ENCODE data around the gene GOLT1B. TPM values are rescaled to one million over a fixed set of nuclear protein-coding genes. Genes with fewer than 3 reads are reported as not detected.

The GOLT1B gene
- total RNA-seq, 1 donor from 2014 or later: 48.6 TPM

- no peak for DNase-seq (ENCODE audit: low spot score)
Observed at GRCh38 chr12:21523148-21523547, 21.6 kb downstream of the GOLT1B start.

- DNase-seq (ENCODE audit: low spot score): no peak
Observed at GRCh38 chr12:21526053-21526452, 24.5 kb downstream of the GOLT1B start, which contains the start of gene SPX. TSS of gene SPX (plus strand) at chr12:21526296. CDS start at chr12:21526473, 177 bp downstream.

GRCh38 chr12:21526721-21527345 lies 25.2 kb downstream of the GOLT1B start:
- DNase-seq (ENCODE audit: low spot score): no peak

GRCh38 chr12:21527451-21528180 lies 26.0 kb downstream of the GOLT1B start:
- peak; percentile 39 for DNase-seq (ENCODE audit: low spot score)

GRCh38 chr12:21528953-21529352 lies 27.4 kb downstream of the GOLT1B start:
- peak; percentile 16 for DNase-seq (ENCODE audit: low spot score)

GRCh38 chr12:21529456-21529855 lies 27.9 kb downstream of the GOLT1B start:
- no peak for DNase-seq (ENCODE audit: low spot score)

GRCh38 chr12:21538061-21538653 lies 36.6 kb downstream of the GOLT1B start:
- DNase-seq (ENCODE audit: low spot score): no peak

- no peak for DNase-seq (ENCODE audit: low spot score)
Observed at GRCh38 chr12:21539797-21540196, 38.2 kb downstream of the GOLT1B start.

- DNase-seq (ENCODE audit: low spot score): no peak
Observed at GRCh38 chr12:21541773-21542172, 40.2 kb downstream of the GOLT1B start.

GRCh38 chr12:21542403-21542802 lies 40.8 kb downstream of the GOLT1B start:
- DNase-seq (ENCODE audit: low spot score): no peak

- DNase-seq (ENCODE audit: low spot score): no peak
Observed at GRCh38 chr12:21543151-21543550, 41.6 kb downstream of the GOLT1B start.

GRCh38 chr12:21545557-21545956 lies 44.0 kb downstream of the GOLT1B start:
- no peak for DNase-seq (ENCODE audit: low spot score)

GRCh38 chr12:21546716-21547115 lies 45.1 kb downstream of the GOLT1B start:
- no peak for DNase-seq (ENCODE audit: low spot score)

- DNase-seq (ENCODE audit: low spot score): no peak
Observed at GRCh38 chr12:21547437-21547836, 45.8 kb downstream of the GOLT1B start.

GRCh38 chr12:21551841-21552465 lies 50.4 kb downstream of the GOLT1B start:
- peak; percentile 87 for DNase-seq (ENCODE audit: low spot score)

GRCh38 chr12:21552635-21553328 lies 51.2 kb downstream of the GOLT1B start:
- peak; percentile 63 for DNase-seq (ENCODE audit: low spot score)

GRCh38 chr12:21553329-21553675 lies 51.7 kb downstream of the GOLT1B start:
- peak; percentile 77 for DNase-seq (ENCODE audit: low spot score)

- DNase-seq (ENCODE audit: low spot score): no peak
Observed at GRCh38 chr12:21558100-21558679, 56.6 kb downstream of the GOLT1B start.

GRCh38 chr12:21559855-21560569 lies 58.4 kb downstream of the GOLT1B start:
- DNase-seq (ENCODE audit: low spot score): no peak

- no peak for DNase-seq (ENCODE audit: low spot score)
Observed at GRCh38 chr12:21561158-21561557, 59.6 kb downstream of the GOLT1B start.

GRCh38 chr12:21562859-21563258 lies 61.3 kb downstream of the GOLT1B start:
- no peak for DNase-seq (ENCODE audit: low spot score)

Measured in umbilical cord (tissue), 2 donors.